Measurements from ENCODE around the gene MC1R. TPM values are rescaled to one million over a fixed set of nuclear protein-coding genes. Genes with fewer than 3 reads are reported as not detected.

Gene MC1R
- total RNA-seq, 8 experiments from 2014 or later = 2.8 to 8.4 (median 5.1) TPM

GRCh38 chr16:89887243-89887642 lies 31.4 kb upstream of the MC1R start:
- Histone ChIP-seq H3K4me1 (replicated peaks in 1 of 2) (no peaks in the 10 kb centered on the region), H3K4me3 (no peak overlapping the region), H3K27ac (no peak overlapping the region)
- in situ Hi-C loops (cut with MboI; ENCODE audit: low pct_unique_long_range_greater_than_20kb in 2 of 9, low sequenced_read_pairs in 9 of 9, unreplicated experiment in 9 of 9) = no loop called here
- no peak for ATAC-seq (replicated peaks in 6 of 8)
- WGBS, 10 experiments = 98 to 100% (median 100%) methylated on average over 1 to 10 of the region's 14 CpGs; no CpG with 5 or more reads in 4 of the 10 experiments

GRCh38 chr16:89890200-89890599 lies 28.5 kb upstream of the MC1R start:
- ATAC-seq (replicated peaks in 6 of 8) = no peak
- Histone ChIP-seq H3K4me3 (no peak overlapping the region), H3K4me1 (replicated peaks in 1 of 2) (no peaks in the 10 kb centered on the region), H3K27ac (no peak overlapping the region)
- in situ Hi-C loops (cut with MboI; ENCODE audit: low pct_unique_long_range_greater_than_20kb in 2 of 9, low sequenced_read_pairs in 9 of 9, unreplicated experiment in 9 of 9) = no loop called here
- 9 to 100% (median 89%) methylated on average over 1 to 8 of the region's 9 CpGs; no CpG with 5 or more reads in 2 of the 10 experiments for WGBS, 10 experiments

GRCh38 chr16:89890886-89891657 lies 27.6 kb upstream of the MC1R start:
- Histone ChIP-seq H3K4me1 (replicated peaks in 1 of 2) (no peaks in the 10 kb centered on the region), H3K4me3 (no peak overlapping the region), H3K27ac (no peak overlapping the region)
- in situ Hi-C loops (cut with MboI; ENCODE audit: low pct_unique_long_range_greater_than_20kb in 2 of 9, low sequenced_read_pairs in 9 of 9, unreplicated experiment in 9 of 9) = no loop called here
- ATAC-seq (replicated peaks in 6 of 8) = peak in 3 of 8 experiments; percentile 12 to 24 (median 16)
- 80 to 100% (median 94%) methylated on average over 1 to 7 of the region's 16 CpGs; no CpG with 5 or more reads in 4 of the 10 experiments for WGBS, 10 experiments

- in situ Hi-C loops (cut with MboI; ENCODE audit: low pct_unique_long_range_greater_than_20kb in 2 of 9, low sequenced_read_pairs in 9 of 9, unreplicated experiment in 9 of 9) = no loop called here
These were observed 26.5 kb upstream of the MC1R start for GRCh38 chr16:89892055-89892630.

GRCh38 chr16:89892635-89893034 lies 26.0 kb upstream of the MC1R start:
- H3K4me1 ChIP-seq (replicated peaks in 1 of 2) = no peaks in the 10 kb centered on the region
- WGBS, 10 experiments = 95 to 100% (median 100%) methylated on average over 1 to 4 of the region's 9 CpGs; no CpG with 5 or more reads in 6 of the 10 experiments
- peak in 1 of 8 experiments; percentile 20 for ATAC-seq (replicated peaks in 6 of 8)
- in situ Hi-C loops (cut with MboI; ENCODE audit: low pct_unique_long_range_greater_than_20kb in 2 of 9, low sequenced_read_pairs in 9 of 9, unreplicated experiment in 9 of 9) = no loop called here
- H3K27ac ChIP-seq = no peak overlapping the region
- H3K4me3 ChIP-seq = no peak overlapping the region

More at GRCh38 chr16:89892055-89892630, 26.5 kb upstream of the MC1R start:
- WGBS, 10 experiments = 40 to 100% (median 80%) methylated on average over 1 to 9 of the region's 18 CpGs; no CpG with 5 or more reads in 5 of the 10 experiments
- Histone ChIP-seq H3K4me1 (replicated peaks in 1 of 2) (no peaks in the 10 kb centered on the region), H3K4me3 (no peak overlapping the region), H3K27ac (no peak overlapping the region)
- ATAC-seq (replicated peaks in 6 of 8) = peak in 4 of 8 experiments; percentile 14 to 23 (median 20)

- Histone ChIP-seq H3K4me3 (no peak overlapping the region), H3K4me1 (replicated peaks in 1 of 2) (no peaks in the 10 kb centered on the region), H3K27ac (no peak overlapping the region)
- in situ Hi-C loops (cut with MboI; ENCODE audit: low pct_unique_long_range_greater_than_20kb in 2 of 9, low sequenced_read_pairs in 9 of 9, unreplicated experiment in 9 of 9) = no loop called here
- 80% methylated on average over 1 of the region's 45 CpGs; no CpG with 5 or more reads in 9 of the 10 experiments for WGBS, 10 experiments
- ATAC-seq (replicated peaks in 6 of 8) = peak in 5 of 8 experiments; percentile 8 to 30 (median 20)
These were observed 24.8 kb upstream of the MC1R start for GRCh38 chr16:89893642-89894548.

- Histone ChIP-seq H3K4me3 (no peak overlapping the region), H3K4me1 (replicated peaks in 1 of 2) (no peaks in the 10 kb centered on the region), H3K27ac (no peak overlapping the region)
- in situ Hi-C loops (cut with MboI; ENCODE audit: low pct_unique_long_range_greater_than_20kb in 2 of 9, low sequenced_read_pairs in 9 of 9, unreplicated experiment in 9 of 9) = no loop called here
- WGBS, 10 experiments = 74 to 100% (median 91%) methylated on average over 3 to 19 of the region's 26 CpGs; no CpG with 5 or more reads in 2 of the 10 experiments
- no peak for ATAC-seq (replicated peaks in 6 of 8)
These were observed 23.0 kb upstream of the MC1R start for GRCh38 chr16:89895482-89896250.

- Histone ChIP-seq H3K27ac (no peak overlapping the region), H3K4me3 (no peak overlapping the region), H3K4me1 (replicated peaks in 1 of 2) (no peaks in the 10 kb centered on the region)
- no peak for ATAC-seq (replicated peaks in 6 of 8)
- in situ Hi-C loops (cut with MboI; ENCODE audit: low pct_unique_long_range_greater_than_20kb in 2 of 9, low sequenced_read_pairs in 9 of 9, unreplicated experiment in 9 of 9) = no loop called here
- 83 to 100% (median 95%) methylated on average over 2 to 6 of the region's 11 CpGs; no CpG with 5 or more reads in 1 of the 10 experiments for WGBS, 10 experiments
These were observed 21.5 kb upstream of the MC1R start for GRCh38 chr16:89897204-89897603.

- 93 to 100% (median 100%) methylated on average over 1 to 8 of the region's 36 CpGs; no CpG with 5 or more reads in 6 of the 10 experiments for WGBS, 10 experiments
- ATAC-seq (replicated peaks in 6 of 8) = peak in 5 of 8 experiments; percentile 12 to 69 (median 23)
- no peak overlapping the region for H3K4me3 ChIP-seq
- no peak overlapping the region for H3K27ac ChIP-seq
- in situ Hi-C loops (cut with MboI; ENCODE audit: low pct_unique_long_range_greater_than_20kb in 2 of 9, low sequenced_read_pairs in 9 of 9, unreplicated experiment in 9 of 9) = no loop called here
- H3K4me1 ChIP-seq (replicated peaks in 1 of 2) = no peaks in the 10 kb centered on the region
These were observed 20.3 kb upstream of the MC1R start for GRCh38 chr16:89898201-89898967.

GRCh38 chr16:89899879-89900481 lies 18.7 kb upstream of the MC1R start:
- Histone ChIP-seq H3K27ac (no peak overlapping the region), H3K4me3 (no peak overlapping the region), H3K4me1 (replicated peaks in 1 of 2) (no peaks in the 10 kb centered on the region)
- 91 to 100% (median 97%) methylated on average over 1 to 18 of the region's 20 CpGs; no CpG with 5 or more reads in 3 of the 10 experiments for WGBS, 10 experiments
- in situ Hi-C loops (cut with MboI; ENCODE audit: low pct_unique_long_range_greater_than_20kb in 2 of 9, low sequenced_read_pairs in 9 of 9, unreplicated experiment in 9 of 9) = no loop called here
- ATAC-seq (replicated peaks in 6 of 8) = no peak

- WGBS, 10 experiments = 98% methylated on average over 15 of the region's 17 CpGs; no CpG with 5 or more reads in 9 of the 10 experiments
- peaks cover 4% of the 10 kb centered on the region in 2 donors for H3K4me1 ChIP-seq (replicated peaks in 1 of 2)
- H3K4me3 ChIP-seq = no peak overlapping the region
- ATAC-seq (replicated peaks in 6 of 8) = no peak
- in situ Hi-C loops (cut with MboI; ENCODE audit: low pct_unique_long_range_greater_than_20kb in 2 of 9, low sequenced_read_pairs in 9 of 9, unreplicated experiment in 9 of 9) = no loop called here
- no peak overlapping the region for H3K27ac ChIP-seq
These were observed 17.8 kb upstream of the MC1R start for GRCh38 chr16:89900885-89901284.
